Measurements from ENCODE around the gene PANK2. TPM values are rescaled to one million over a fixed set of nuclear protein-coding genes. Genes with fewer than 3 reads are reported as not detected.
A peak's percentile ranks its signal among the peaks of the same experiment; 100 is the strongest.

The PANK2 gene
- total RNA-seq, 4 donors from 2014 or later, result 22.9 to 48.7 (median 38.2) TPM

DNA sequence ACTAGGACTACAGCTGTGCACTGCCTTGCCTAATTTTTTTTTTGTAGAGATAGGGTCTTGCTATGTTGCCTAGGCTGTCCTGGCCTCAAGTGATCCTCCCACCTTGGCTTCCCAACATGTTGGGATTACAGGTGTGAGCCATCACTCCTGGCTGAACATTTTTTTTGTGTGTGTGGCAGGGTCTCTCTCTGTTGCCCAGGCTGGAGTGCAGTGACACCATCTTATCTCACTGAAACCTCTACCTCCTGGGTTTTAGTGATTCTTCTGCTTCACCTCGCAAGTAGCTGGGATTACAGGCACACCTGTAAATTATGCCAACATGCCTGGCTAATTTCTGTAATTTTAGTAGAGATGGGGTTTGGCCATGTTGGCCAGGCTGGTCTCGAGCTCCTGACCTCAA lies 25.3 kb downstream of the PANK2 start:
- TF ChIP-seq, protein P1, sequence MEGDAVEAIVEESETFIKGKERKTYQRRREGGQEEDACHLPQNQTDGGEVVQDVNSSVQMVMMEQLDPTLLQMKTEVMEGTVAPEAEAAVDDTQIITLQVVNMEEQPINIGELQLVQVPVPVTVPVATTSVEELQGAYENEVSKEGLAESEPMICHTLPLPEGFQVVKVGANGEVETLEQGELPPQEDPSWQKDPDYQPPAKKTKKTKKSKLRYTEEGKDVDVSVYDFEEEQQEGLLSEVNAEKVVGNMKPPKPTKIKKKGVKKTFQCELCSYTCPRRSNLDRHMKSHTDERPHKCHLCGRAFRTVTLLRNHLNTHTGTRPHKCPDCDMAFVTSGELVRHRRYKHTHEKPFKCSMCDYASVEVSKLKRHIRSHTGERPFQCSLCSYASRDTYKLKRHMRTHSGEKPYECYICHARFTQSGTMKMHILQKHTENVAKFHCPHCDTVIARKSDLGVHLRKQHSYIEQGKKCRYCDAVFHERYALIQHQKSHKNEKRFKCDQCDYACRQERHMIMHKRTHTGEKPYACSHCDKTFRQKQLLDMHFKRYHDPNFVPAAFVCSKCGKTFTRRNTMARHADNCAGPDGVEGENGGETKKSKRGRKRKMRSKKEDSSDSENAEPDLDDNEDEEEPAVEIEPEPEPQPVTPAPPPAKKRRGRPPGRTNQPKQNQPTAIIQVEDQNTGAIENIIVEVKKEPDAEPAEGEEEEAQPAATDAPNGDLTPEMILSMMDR (IDR thresholded peaks at IDR 0.05), result no peak
- TF ChIP-seq POLR2AphosphoS5 (IDR thresholded peaks at IDR 0.05) (no peak), POLR2A (IDR thresholded peaks at IDR 0.05) (no peak), EP300 (IDR thresholded peaks at IDR 0.05; ENCODE audit: low read depth) (no peak)

GRCh38 chr20:3915691-3916090 lies 26.5 kb downstream of the PANK2 start:
- DNase-seq, result no peak
- Histone ChIP-seq H3K27me3 (no peaks in the 10 kb centered on the region), H3K4me3 (no peak overlapping the region), H3K27ac (no peak overlapping the region), H3K4me1 (peaks cover 0 to 44% (median 22%) of the 10 kb centered on the region in 4 donors), H3K36me3 (peaks cover 0 to 22% (median 11%) of the 10 kb centered on the region in 4 donors), H3K9me3 (no peaks in the 10 kb centered on the region)
- 55 to 75% methylated on average over 2 of the region's 2 CpGs for WGBS, 2 donors (ENCODE audit: low coverage in 1 of 2)
- intact Hi-C loops (cut with DNase I; ENCODE audit: low total_unique reads), result no loop called here
- TF ChIP-seq, protein P1 (IDR thresholded peaks at IDR 0.05), result no peak
- TF ChIP-seq POLR2A (IDR thresholded peaks at IDR 0.05) (no peak), EP300 (IDR thresholded peaks at IDR 0.05; ENCODE audit: low read depth) (no peak), POLR2AphosphoS5 (IDR thresholded peaks at IDR 0.05) (no peak)
- in situ Hi-C loops (cut with MboI; ENCODE audit: low pct_ligation_motif_present in 1 of 4, low pct_unique_long_range_greater_than_20kb in 1 of 4, low sequenced_read_pairs in 3 of 4), result loop anchor here in 1 of 4 donors (25.0 kb wide), 1 partner anchor 172 kb away; no protein-coding TSS in a partner anchor

More for the DNA sequence above, 25.3 kb downstream of the PANK2 start:
- H3K27me3 ChIP-seq, result no peaks in the 10 kb centered on the region
- no peak overlapping the region for H3K4me3 ChIP-seq
- H3K4me1 ChIP-seq, result peaks cover 0 to 56% (median 24%) of the 10 kb centered on the region in 4 donors
- H3K27ac ChIP-seq, result peak overlapping the region; percentile 33 to 56 (median 47)
- intact Hi-C loops (cut with DNase I; ENCODE audit: low total_unique reads), result no loop called here
- H3K36me3 ChIP-seq, result peaks cover 0 to 22% (median 7%) of the 10 kb centered on the region in 4 donors
- no peaks in the 10 kb centered on the region for H3K9me3 ChIP-seq
- 89% methylated on average over 2 of the region's 2 CpGs; no CpG with 5 or more reads in 1 of the 2 donors for WGBS, 2 donors (ENCODE audit: low coverage in 1 of 2)
- DNase-seq, result no peak
- in situ Hi-C loops (cut with MboI; ENCODE audit: low pct_ligation_motif_present in 1 of 4, low pct_unique_long_range_greater_than_20kb in 1 of 4, low sequenced_read_pairs in 3 of 4), result loop anchor here in 1 of 4 donors (25.0 kb wide), 1 partner anchor 173 kb away; no protein-coding TSS in a partner anchor

- in situ Hi-C loops (cut with MboI; ENCODE audit: low pct_ligation_motif_present in 1 of 4, low pct_unique_long_range_greater_than_20kb in 1 of 4, low sequenced_read_pairs in 3 of 4), result loop anchor here in 1 of 4 donors (25.0 kb wide), 1 partner anchor 171 kb away; no protein-coding TSS in a partner anchor
- 61 to 71% methylated on average over 2 of the region's 2 CpGs for WGBS, 2 donors (ENCODE audit: low coverage in 1 of 2)
- Histone ChIP-seq H3K27me3 (no peaks in the 10 kb centered on the region), H3K4me3 (no peak overlapping the region), H3K36me3 (peaks cover 0 to 28% (median 9%) of the 10 kb centered on the region in 4 donors), H3K27ac (no peak overlapping the region), H3K9me3 (no peaks in the 10 kb centered on the region), H3K4me1 (peaks cover 0 to 37% (median 19%) of the 10 kb centered on the region in 4 donors)
- no peak for DNase-seq
- intact Hi-C loops (cut with DNase I; ENCODE audit: low total_unique reads), result no loop called here
- TF ChIP-seq EP300 (IDR thresholded peaks at IDR 0.05; ENCODE audit: low read depth) (no peak), POLR2AphosphoS5 (IDR thresholded peaks at IDR 0.05) (no peak), POLR2A (IDR thresholded peaks at IDR 0.05) (no peak)
- TF ChIP-seq, protein P1 (IDR thresholded peaks at IDR 0.05), result no peak
Measured at GRCh38 chr20:3916364-3916763, 27.2 kb downstream of the PANK2 start.

- Histone ChIP-seq H3K4me1 (peaks cover 0 to 16% (median 9%) of the 10 kb centered on the region in 4 donors), H3K27ac (no peak overlapping the region), H3K4me3 (no peak overlapping the region), H3K9me3 (no peaks in the 10 kb centered on the region), H3K36me3 (peaks cover 0 to 42% (median 7%) of the 10 kb centered on the region in 4 donors), H3K27me3 (no peaks in the 10 kb centered on the region)
- 89 to 91% methylated on average over 1 of the region's 1 CpG for WGBS, 2 donors (ENCODE audit: low coverage in 1 of 2)
- intact Hi-C loops (cut with DNase I; ENCODE audit: low total_unique reads) (no loop called here), in situ Hi-C loops (cut with MboI; ENCODE audit: low pct_ligation_motif_present in 1 of 4, low pct_unique_long_range_greater_than_20kb in 1 of 4, low sequenced_read_pairs in 3 of 4) (loop anchor here in 1 of 4 donors (25.0 kb wide), 1 partner anchor 168 kb away; no protein-coding TSS in a partner anchor)
- no peak for DNase-seq
- TF ChIP-seq, protein P1 (IDR thresholded peaks at IDR 0.05), result no peak
- TF ChIP-seq EP300 (IDR thresholded peaks at IDR 0.05; ENCODE audit: low read depth) (no peak), POLR2AphosphoS5 (IDR thresholded peaks at IDR 0.05) (no peak), POLR2A (IDR thresholded peaks at IDR 0.05) (no peak)
Measured at GRCh38 chr20:3919352-3919751, 30.2 kb downstream of the PANK2 start.

Data from transverse colon (tissue), 4 donors.